ENCODE data around the gene CXCL1. TPM values are rescaled to one million over a fixed set of nuclear protein-coding genes. Genes with fewer than 3 reads are reported as not detected.

CXCL1 gene
- polyA plus RNA-seq (2013, experiment 1 of 2; ENCODE audit: insufficient read length): 12.4 TPM
- 11.0 TPM for polyA plus RNA-seq (2013, experiment 2 of 2; ENCODE audit: insufficient read length)

GRCh38 chr4:73869130-73870055, at the start of gene CXCL1:
CXCL1 (plus strand) TSS chr4:73869393; CDS start chr4:73869471, 78 bp downstream.
- peak; percentile 48 for DNase-seq

- DNase-seq: no peak
These were observed 47.9 kb upstream of the CXCL1 start for GRCh38 chr4:73821325-73821724.

GRCh38 chr4:73822389-73822788, 46.8 kb upstream of the CXCL1 start:
- no peak for DNase-seq

GRCh38 chr4:73822812-73823504, 46.2 kb upstream of the CXCL1 start:
- DNase-seq: no peak

GRCh38 chr4:73823760-73824159, 45.4 kb upstream of the CXCL1 start:
- DNase-seq: no peak

- peak; percentile 29 for DNase-seq
These were observed 40.2 kb upstream of the CXCL1 start for GRCh38 chr4:73828956-73829355.

- peak; percentile 74 for DNase-seq
These were observed 37.6 kb upstream of the CXCL1 start for GRCh38 chr4:73831569-73831968.

GRCh38 chr4:73832651-73833237, 36.4 kb upstream of the CXCL1 start:
- peak; percentile 54 for DNase-seq

GRCh38 chr4:73836373-73837279, 32.6 kb upstream of the CXCL1 start, which contains the start of gene CXCL6:
CXCL6 (plus strand) TSS chr4:73836678; CDS start chr4:73836751, 73 bp downstream.
- DNase-seq: no peak

GRCh38 chr4:73839071-73839470, 30.1 kb upstream of the CXCL1 start:
- no peak for DNase-seq

- no peak for DNase-seq
These were observed 29.5 kb upstream of the CXCL1 start for GRCh38 chr4:73839715-73840114.

- no peak for DNase-seq
These were observed 27.8 kb upstream of the CXCL1 start for GRCh38 chr4:73841243-73841925.

- no peak for DNase-seq
These were observed 26.5 kb upstream of the CXCL1 start for GRCh38 chr4:73842696-73843095.

GRCh38 chr4:73843369-73843768, 25.8 kb upstream of the CXCL1 start:
- no peak for DNase-seq

- DNase-seq: peak; percentile 56
These were observed 24.8 kb upstream of the CXCL1 start for GRCh38 chr4:73844345-73844744.

- DNase-seq: no peak
These were observed 24.4 kb upstream of the CXCL1 start for GRCh38 chr4:73844806-73845205.

- no peak for DNase-seq
These were observed 21.5 kb upstream of the CXCL1 start for GRCh38 chr4:73847526-73848182.

- no peak for DNase-seq
These were observed 20.9 kb upstream of the CXCL1 start for GRCh38 chr4:73848183-73848777.

- no peak for DNase-seq
These were observed 18.8 kb upstream of the CXCL1 start for GRCh38 chr4:73850261-73850970.

- DNase-seq: no peak
These were observed 17.9 kb upstream of the CXCL1 start for GRCh38 chr4:73851293-73851692.
